Peyer's patch (tissue), 4 donors: Measurements from ENCODE around the gene RAB25. TPM values are rescaled to one million over a fixed set of nuclear protein-coding genes. Genes with fewer than 3 reads are reported as not detected.
A peak's percentile ranks its signal among the peaks of the same experiment; 100 is the strongest.

Source experiments
- DNase-seq, 3 donors: peaks; one replicate each; pipeline ENCODE4 v3.0.0-alpha.2; 2017 to 2019
- H3K27ac ChIP-seq, 4 donors: fragments of 200-600 bp; sonication (generic); one replicate each; pipeline ENCODE4 v1.5.1; 2016 to 2019
- H3K27me3 ChIP-seq, 2 donors: fragments of 200-600 bp; sonication (generic); one replicate each; pipeline ENCODE4 v1.5.1; 2019
- H3K36me3 ChIP-seq, 3 donors: fragments of 200-600 bp; sonication (generic); one replicate each; pipeline ENCODE4 v1.5.1; 2016 to 2019
- H3K4me1 ChIP-seq, 4 donors: fragments of 200-600 bp; sonication (generic); one replicate each; pipeline ENCODE4 v1.5.1; 2016 to 2019
- H3K4me3 ChIP-seq, 4 donors: fragments of 200-600 bp; sonication (generic); 1 replicate in 3 of 4; 2 replicates in 1 of 4; pipeline ENCODE4 v1.5.1; 2016 to 2019; ENCODE audit warnings: mild to moderate bottlenecking in 1 of 4
- H3K9me3 ChIP-seq, 4 donors: fragments of 200-600 bp; sonication (generic); one replicate each; pipeline ENCODE4 v1.5.1; 2016 to 2019; ENCODE audit warnings: mild to moderate bottlenecking in 1 of 4
- CTCF ChIP-seq, 6 experiments: fragments of 450-650 bp in 4 of 6; fragments of 200-600 bp in 2 of 6; sonication (generic) in 1 of 6; IDR thresholded peaks; one replicate each; pipeline ENCODE4 v1.5.1; 2017 to 2019; ENCODE audit warnings: antibody characterized with exemption in 6 of 6, mild to moderate bottlenecking in 3 of 6, moderate library complexity in 1 of 6
- POLR2A ChIP-seq, 2 donors: fragments of 450-650 bp; IDR thresholded peaks; one replicate each; pipeline ENCODE4 v1.5.1; 2017; ENCODE audit warnings: antibody characterized with exemption in 2 of 2, mild to moderate bottlenecking in 2 of 2, moderate library complexity in 2 of 2
- total RNA-seq, 4 donors: library from RNA; depleted of rRNA; stranded (reverse); fragments of >200 nt; gene quantifications; one replicate each; pipeline ENCODE4 v1.1.0, GENCODE V29; 2016

Gene RAB25
- total RNA-seq, 4 donors from 2014 or later = 96.6 to 188 (median 146) TPM

GRCh38 chr1:156098784-156099183 is 37.8 kb downstream of the RAB25 start:
- no peak overlapping the region for H3K27ac ChIP-seq
- H3K36me3 ChIP-seq = no peaks in the 10 kb centered on the region
- H3K4me1 ChIP-seq = peaks cover 0 to 54% (median 23%) of the 10 kb centered on the region in 4 donors
- no peak overlapping the region for H3K4me3 ChIP-seq
- DNase-seq = no peak
- H3K9me3 ChIP-seq = no peaks in the 10 kb centered on the region
- TF ChIP-seq CTCF (IDR thresholded peaks at IDR 0.05) (no peak), POLR2A (IDR thresholded peaks at IDR 0.05) (no peak)
- H3K27me3 ChIP-seq = no peaks in the 10 kb centered on the region

- no peaks in the 10 kb centered on the region for H3K9me3 ChIP-seq
- H3K27ac ChIP-seq = no peak overlapping the region
- TF ChIP-seq CTCF (IDR thresholded peaks at IDR 0.05) (no peak), POLR2A (IDR thresholded peaks at IDR 0.05) (no peak)
- H3K4me1 ChIP-seq = peaks cover 0 to 59% (median 24%) of the 10 kb centered on the region in 4 donors
- no peak for DNase-seq
- no peaks in the 10 kb centered on the region for H3K27me3 ChIP-seq
- H3K36me3 ChIP-seq = no peaks in the 10 kb centered on the region
- H3K4me3 ChIP-seq = no peak overlapping the region
These were observed 38.3 kb downstream of the RAB25 start for GRCh38 chr1:156099282-156099681.

- TF ChIP-seq CTCF (IDR thresholded peaks at IDR 0.05) (no peak), POLR2A (IDR thresholded peaks at IDR 0.05) (no peak)
- H3K4me3 ChIP-seq = no peak overlapping the region
- H3K9me3 ChIP-seq = no peaks in the 10 kb centered on the region
- DNase-seq = no peak
- no peaks in the 10 kb centered on the region for H3K27me3 ChIP-seq
- H3K36me3 ChIP-seq = no peaks in the 10 kb centered on the region
- peaks cover 7 to 70% (median 27%) of the 10 kb centered on the region in 4 donors for H3K4me1 ChIP-seq
- peak overlapping the region in 1 of 4 donors; percentile 33 for H3K27ac ChIP-seq
These were observed 39.4 kb downstream of the RAB25 start for GRCh38 chr1:156100205-156100995.

- H3K4me1 ChIP-seq = peaks cover 10 to 74% (median 22%) of the 10 kb centered on the region in 4 donors
- TF ChIP-seq POLR2A (IDR thresholded peaks at IDR 0.05) = no peak
- no peak for TF ChIP-seq CTCF (IDR thresholded peaks at IDR 0.05)
- DNase-seq = no peak
- no peaks in the 10 kb centered on the region for H3K36me3 ChIP-seq
- no peaks in the 10 kb centered on the region for H3K27me3 ChIP-seq
- no peak overlapping the region for H3K4me3 ChIP-seq
- H3K9me3 ChIP-seq = no peaks in the 10 kb centered on the region
- peak overlapping the region in 3 of 4 donors; percentile 76 to 95 (median 93) for H3K27ac ChIP-seq
These were observed 40.9 kb downstream of the RAB25 start for GRCh38 chr1:156101880-156102279.

- no peak overlapping the region for H3K4me3 ChIP-seq
These were observed 41.9 kb downstream of the RAB25 start for GRCh38 chr1:156102633-156103511.

More at GRCh38 chr1:156102633-156103511, 41.9 kb downstream of the RAB25 start:
- no peak for DNase-seq
- H3K9me3 ChIP-seq = no peaks in the 10 kb centered on the region
- no peak for TF ChIP-seq CTCF (IDR thresholded peaks at IDR 0.05)
- TF ChIP-seq POLR2A (IDR thresholded peaks at IDR 0.05) = no peak
- H3K36me3 ChIP-seq = no peaks in the 10 kb centered on the region
- H3K27me3 ChIP-seq = no peaks in the 10 kb centered on the region
- H3K4me1 ChIP-seq = peaks cover 10 to 73% (median 16%) of the 10 kb centered on the region in 4 donors
- H3K27ac ChIP-seq = peak overlapping the region; percentile 76 to 95 (median 85)
